Natural killer cell treated with Interleukin-12 subunit alpha and Interleukin-12 subunit beta and Interleukin-15 and Interleukin-18, amount 100 ng/mL, for 72 hours (primary cell): ENCODE data around the gene KLHL3. TPM values are rescaled to one million over a fixed set of nuclear protein-coding genes. Genes with fewer than 3 reads are reported as not detected.

Experiments
- ATAC-seq, 2 donors: fragments of 150-1000 bp; cut with Tn5 transposase in 1 of 2; sonication (Bioruptor Pico), chemical (Tn5 transposase) in 1 of 2; 2 replicates each; pipeline ENCODE4 v1.10.0; 2021
- DNase-seq: peaks from one replicate; pipeline ENCODE4 v3.0.0; 2022; ENCODE audit warnings: low spot score
- H3K27ac Mint-ChIP-seq, 2 donors: 1 replicate in 1 of 2; 2 replicates in 1 of 2; pipeline ENCODE4 v1.8.0; 2022; ENCODE audit warnings: mixed read lengths in 2 of 2, mild to moderate bottlenecking in 1 of 2, moderate library complexity in 1 of 2
- H3K27me3 Mint-ChIP-seq, 2 donors: 1 replicate in 1 of 2; 2 replicates in 1 of 2; pipeline ENCODE4 v1.8.0; 2022; ENCODE audit warnings: mixed read lengths in 2 of 2
- H3K36me3 Mint-ChIP-seq: one replicate; pipeline ENCODE4 v1.8.0; 2022; ENCODE audit warnings: mixed read lengths
- H3K4me1 Mint-ChIP-seq, 2 donors: 1 replicate in 1 of 2; 2 replicates in 1 of 2; pipeline ENCODE4 v1.8.0; 2022; ENCODE audit warnings: low read depth in 2 of 2, mixed read lengths in 2 of 2, mild to moderate bottlenecking in 1 of 2
- H3K4me3 Mint-ChIP-seq: one replicate; pipeline ENCODE4 v1.8.0; 2022; ENCODE audit warnings: mixed read lengths
- H3K9me3 Mint-ChIP-seq: 2 replicates; pipeline ENCODE4 v1.8.0; 2022; ENCODE audit warnings: mixed read lengths
- total RNA-seq, 2 donors: library from RNA; stranded (reverse); gene quantifications; one replicate each; pipeline ENCODE4 v1.2.3, GENCODE V29; 2022

KLHL3 gene
- total RNA-seq, 2 donors from 2014 or later, result 1.4 to 3.0 TPM

- Mint-ChIP-seq H3K4me3 (no peak overlapping the region), H3K9me3 (no peaks in the 10 kb centered on the region), H3K27me3 (peaks cover 10 to 26% of the 10 kb centered on the region in 2 donors), H3K4me1 (no peaks in the 10 kb centered on the region), H3K27ac (no peak overlapping the region), H3K36me3 (no peaks in the 10 kb centered on the region)
- ATAC-seq (no peak), DNase-seq (no peak)
These were observed 125.3 kb downstream of the KLHL3 start for GRCh38 chr5:137610598-137610997.

GRCh38 chr5:137609127-137609526 is 126.8 kb downstream of the KLHL3 start:
- peaks cover 18 to 41% of the 10 kb centered on the region in 2 donors for H3K27me3 Mint-ChIP-seq
- no peak overlapping the region for H3K27ac Mint-ChIP-seq
- H3K36me3 Mint-ChIP-seq, result no peaks in the 10 kb centered on the region
- ATAC-seq (no peak), DNase-seq (no peak)
- no peaks in the 10 kb centered on the region for H3K4me1 Mint-ChIP-seq
- H3K9me3 Mint-ChIP-seq, result no peaks in the 10 kb centered on the region
- no peak overlapping the region for H3K4me3 Mint-ChIP-seq

- ATAC-seq, result no peak
- H3K27ac Mint-ChIP-seq, result no peak overlapping the region
- peaks cover 21 to 47% of the 10 kb centered on the region in 2 donors for H3K27me3 Mint-ChIP-seq
These were observed 128.1 kb downstream of the KLHL3 start for GRCh38 chr5:137607771-137608170.

GRCh38 chr5:137606401-137606800 is 129.5 kb downstream of the KLHL3 start:
- Mint-ChIP-seq H3K27ac (no peak overlapping the region), H3K4me3 (no peak overlapping the region), H3K9me3 (no peaks in the 10 kb centered on the region), H3K4me1 (no peaks in the 10 kb centered on the region), H3K36me3 (no peaks in the 10 kb centered on the region), H3K27me3 (peaks cover 21 to 47% of the 10 kb centered on the region in 2 donors)
- no peak for DNase-seq
- ATAC-seq, result no peak

More at GRCh38 chr5:137607771-137608170, 128.1 kb downstream of the KLHL3 start:
- no peaks in the 10 kb centered on the region for H3K4me1 Mint-ChIP-seq
- no peaks in the 10 kb centered on the region for H3K9me3 Mint-ChIP-seq
- H3K36me3 Mint-ChIP-seq, result no peaks in the 10 kb centered on the region
- DNase-seq, result no peak
- H3K4me3 Mint-ChIP-seq, result no peak overlapping the region

GRCh38 chr5:137605411-137605810 is 130.5 kb downstream of the KLHL3 start:
- Mint-ChIP-seq H3K4me3 (no peak overlapping the region), H3K4me1 (no peaks in the 10 kb centered on the region), H3K27me3 (peaks cover 14 to 47% of the 10 kb centered on the region in 2 donors), H3K36me3 (no peaks in the 10 kb centered on the region), H3K27ac (no peak overlapping the region), H3K9me3 (no peaks in the 10 kb centered on the region)
- DNase-seq (no peak), ATAC-seq (no peak)

- Mint-ChIP-seq H3K27ac (no peak overlapping the region), H3K4me1 (no peaks in the 10 kb centered on the region), H3K27me3 (peaks cover 17 to 49% of the 10 kb centered on the region in 2 donors), H3K9me3 (no peaks in the 10 kb centered on the region), H3K36me3 (no peaks in the 10 kb centered on the region), H3K4me3 (no peak overlapping the region)
- ATAC-seq, result peak in 1 of 2 donors; percentile 25
- no peak for DNase-seq
These were observed 131.4 kb downstream of the KLHL3 start for GRCh38 chr5:137604348-137605095.

GRCh38 chr5:137603891-137604290 is 132.0 kb downstream of the KLHL3 start:
- Mint-ChIP-seq H3K27ac (no peak overlapping the region), H3K9me3 (no peaks in the 10 kb centered on the region), H3K27me3 (peaks cover 19 to 50% of the 10 kb centered on the region in 2 donors), H3K4me3 (no peak overlapping the region), H3K4me1 (no peaks in the 10 kb centered on the region), H3K36me3 (no peaks in the 10 kb centered on the region)
- DNase-seq, result no peak
- no peak for ATAC-seq

GRCh38 chr5:137603356-137603755 is 132.5 kb downstream of the KLHL3 start:
- Mint-ChIP-seq H3K4me3 (no peak overlapping the region), H3K27me3 (peaks cover 22 to 49% of the 10 kb centered on the region in 2 donors), H3K36me3 (no peaks in the 10 kb centered on the region), H3K27ac (no peak overlapping the region), H3K4me1 (no peaks in the 10 kb centered on the region), H3K9me3 (no peaks in the 10 kb centered on the region)
- DNase-seq (no peak), ATAC-seq (no peak)

- Mint-ChIP-seq H3K27ac (no peak overlapping the region), H3K4me1 (no peaks in the 10 kb centered on the region), H3K36me3 (no peaks in the 10 kb centered on the region), H3K9me3 (no peaks in the 10 kb centered on the region), H3K4me3 (no peak overlapping the region), H3K27me3 (peaks cover 25 to 46% of the 10 kb centered on the region in 2 donors)
- no peak for ATAC-seq
- DNase-seq, result no peak
These were observed 133.1 kb downstream of the KLHL3 start for GRCh38 chr5:137602721-137603273.

- Mint-ChIP-seq H3K9me3 (no peaks in the 10 kb centered on the region), H3K4me3 (no peak overlapping the region), H3K27ac (no peak overlapping the region), H3K36me3 (no peaks in the 10 kb centered on the region), H3K4me1 (no peaks in the 10 kb centered on the region), H3K27me3 (peaks cover 29 to 56% of the 10 kb centered on the region in 2 donors)
- ATAC-seq, result no peak
- DNase-seq, result no peak
These were observed 135.0 kb downstream of the KLHL3 start for GRCh38 chr5:137600721-137601360.

- no peak overlapping the region for H3K27ac Mint-ChIP-seq
- DNase-seq (no peak), ATAC-seq (no peak)
- H3K9me3 Mint-ChIP-seq, result no peaks in the 10 kb centered on the region
- H3K36me3 Mint-ChIP-seq, result no peaks in the 10 kb centered on the region
- no peak overlapping the region for H3K4me3 Mint-ChIP-seq
- H3K27me3 Mint-ChIP-seq, result peaks cover 29 to 49% of the 10 kb centered on the region in 2 donors
- H3K4me1 Mint-ChIP-seq, result no peaks in the 10 kb centered on the region
These were observed 136.4 kb downstream of the KLHL3 start for GRCh38 chr5:137599457-137599856.

- Mint-ChIP-seq H3K4me1 (no peaks in the 10 kb centered on the region), H3K9me3 (no peaks in the 10 kb centered on the region), H3K4me3 (no peak overlapping the region), H3K36me3 (no peaks in the 10 kb centered on the region), H3K27me3 (peaks cover 30 to 47% of the 10 kb centered on the region in 2 donors), H3K27ac (no peak overlapping the region)
- no peak for ATAC-seq
- no peak for DNase-seq
These were observed 137.5 kb downstream of the KLHL3 start for GRCh38 chr5:137598399-137598798.

GRCh38 chr5:137596941-137597340 is 138.9 kb downstream of the KLHL3 start:
- Mint-ChIP-seq H3K4me3 (no peak overlapping the region), H3K36me3 (no peaks in the 10 kb centered on the region), H3K27me3 (peaks cover 37 to 61% of the 10 kb centered on the region in 2 donors), H3K9me3 (no peaks in the 10 kb centered on the region), H3K27ac (no peak overlapping the region), H3K4me1 (no peaks in the 10 kb centered on the region)
- ATAC-seq, result no peak
- DNase-seq, result no peak

GRCh38 chr5:137595396-137596079 is 140.4 kb downstream of the KLHL3 start:
- peaks cover 37 to 61% of the 10 kb centered on the region in 2 donors for H3K27me3 Mint-ChIP-seq
- no peaks in the 10 kb centered on the region for H3K4me1 Mint-ChIP-seq
- H3K36me3 Mint-ChIP-seq, result no peaks in the 10 kb centered on the region
- ATAC-seq (no peak), DNase-seq (no peak)
- H3K9me3 Mint-ChIP-seq, result no peaks in the 10 kb centered on the region
- H3K27ac Mint-ChIP-seq, result no peak overlapping the region
- no peak overlapping the region for H3K4me3 Mint-ChIP-seq
